DMS 273 (cell line): ENCODE data around the gene SLC6A16.
"Not testable (repeated sequence)": the region's sequence is repeated elsewhere in the genome, so short reads cannot be mapped to it uniquely, and the experiment has no call there.

Experiments used
- DNase-seq: peaks from one replicate; lab custom pipeline; 2025; ENCODE audit not compliant: unreplicated experiment; lab: John Stamatoyannopoulos, UW

SLC6A16 gene

DNA sequence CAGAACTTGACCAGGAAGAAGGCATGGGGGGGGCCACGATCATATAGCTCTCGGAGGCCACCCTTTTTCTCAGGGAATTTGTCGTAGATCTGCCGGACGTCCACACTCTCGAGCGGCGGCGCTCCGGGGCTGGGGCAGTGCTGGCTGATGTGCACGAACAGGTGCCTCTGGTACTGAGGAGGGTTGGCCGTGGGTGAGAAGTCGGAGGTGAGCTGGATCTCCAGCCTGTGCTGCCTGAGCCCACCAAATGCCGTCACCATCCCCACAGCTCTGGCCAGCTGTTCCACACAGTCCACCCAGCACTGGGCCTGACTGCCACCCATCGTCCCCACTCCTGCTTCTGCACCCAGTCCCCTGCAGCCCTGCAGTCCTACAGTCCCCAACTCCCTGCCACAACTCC is 22.2 kb upstream of the SLC6A16 start:
- no peak for DNase-seq

- DNase-seq, result no peak
Measured at GRCh38 chr19:49344505-49345423, 19.8 kb upstream of the SLC6A16 start.

GRCh38 chr19:49343123-49343522 is 18.1 kb upstream of the SLC6A16 start:
- no peak for DNase-seq

- no peak for DNase-seq
Measured at GRCh38 chr19:49342291-49342721, 17.3 kb upstream of the SLC6A16 start.

- DNase-seq, result no peak
Measured at GRCh38 chr19:49340865-49341718, 16.1 kb upstream of the SLC6A16 start.

GRCh38 chr19:49340069-49340864 is 15.3 kb upstream of the SLC6A16 start:
- no peak for DNase-seq

DNA sequence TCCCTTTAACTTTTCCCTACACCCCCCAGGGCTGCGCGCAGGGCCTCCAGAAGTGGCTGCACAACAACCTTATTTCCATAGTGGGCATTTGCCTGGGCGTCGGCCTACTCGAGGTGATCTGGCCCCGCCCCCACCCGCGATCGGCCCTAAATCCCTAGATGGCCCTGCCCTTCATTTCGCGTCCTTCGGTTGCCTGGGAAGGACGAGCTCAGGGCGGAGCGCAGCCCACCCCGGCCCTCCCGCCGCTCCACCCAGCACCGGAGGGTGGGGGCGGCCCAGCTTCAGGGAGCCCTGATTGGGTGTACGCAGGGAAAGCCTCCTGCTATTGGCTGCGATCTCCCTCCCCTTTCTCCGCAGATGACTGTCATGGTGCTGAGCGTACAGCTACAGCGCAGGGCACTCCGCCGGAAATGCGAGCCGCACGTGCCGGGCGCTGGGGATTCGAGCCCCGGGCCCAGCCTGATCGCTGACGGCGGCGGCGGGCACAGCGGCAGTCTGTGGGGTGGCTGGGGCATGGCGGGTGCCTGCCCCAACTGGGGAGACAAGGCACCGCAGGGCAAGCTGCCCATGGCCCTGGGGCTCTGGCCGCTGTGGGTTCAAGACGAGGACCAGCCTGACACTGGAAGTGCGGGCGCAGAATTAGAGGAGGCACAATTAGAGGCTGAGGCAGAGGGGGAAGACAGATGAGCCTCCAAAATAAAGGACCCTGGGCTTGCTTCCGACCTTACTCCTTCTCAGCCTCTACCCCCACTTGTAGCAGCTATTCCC is 14.5 kb upstream of the SLC6A16 start:
- peak; percentile 37 for DNase-seq

DNA sequence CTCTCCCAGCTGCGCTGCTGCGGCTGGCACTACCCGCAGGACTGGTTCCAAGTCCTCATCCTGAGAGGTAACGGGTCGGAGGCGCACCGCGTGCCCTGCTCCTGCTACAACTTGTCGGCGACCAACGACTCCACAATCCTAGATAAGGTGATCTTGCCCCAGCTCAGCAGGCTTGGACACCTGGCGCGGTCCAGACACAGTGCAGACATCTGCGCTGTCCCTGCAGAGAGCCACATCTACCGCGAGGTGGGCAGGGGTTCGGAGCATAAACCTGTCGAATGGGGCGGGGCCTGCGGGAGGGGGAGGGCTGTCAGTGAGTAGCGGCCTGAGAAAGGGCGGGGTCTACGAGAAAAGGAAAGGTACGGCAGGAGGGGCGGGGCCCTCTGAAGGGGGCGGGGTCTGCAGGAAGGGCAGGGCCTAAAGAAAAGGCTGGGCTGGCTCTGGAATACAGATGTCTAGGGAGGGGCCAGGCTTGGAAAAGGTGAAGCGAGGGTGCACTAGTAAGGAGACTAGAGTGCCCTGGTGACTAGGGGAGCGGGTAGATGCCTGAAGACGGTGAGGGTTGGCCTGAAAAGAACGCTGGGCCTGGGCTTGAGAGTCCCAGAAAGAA is 13.8 kb upstream of the SLC6A16 start:
- DNase-seq, result peak; percentile 37

GRCh38 chr19:49338023-49338677 is 13.2 kb upstream of the SLC6A16 start:
- no peak for DNase-seq

GRCh38 chr19:49337267-49338022 is 12.5 kb upstream of the SLC6A16 start:
- DNase-seq, result no peak

- DNase-seq, result no peak
Measured at GRCh38 chr19:49336482-49337266, 11.7 kb upstream of the SLC6A16 start.

GRCh38 chr19:49335784-49336481 is 10.9 kb upstream of the SLC6A16 start:
- no peak for DNase-seq

DNA sequence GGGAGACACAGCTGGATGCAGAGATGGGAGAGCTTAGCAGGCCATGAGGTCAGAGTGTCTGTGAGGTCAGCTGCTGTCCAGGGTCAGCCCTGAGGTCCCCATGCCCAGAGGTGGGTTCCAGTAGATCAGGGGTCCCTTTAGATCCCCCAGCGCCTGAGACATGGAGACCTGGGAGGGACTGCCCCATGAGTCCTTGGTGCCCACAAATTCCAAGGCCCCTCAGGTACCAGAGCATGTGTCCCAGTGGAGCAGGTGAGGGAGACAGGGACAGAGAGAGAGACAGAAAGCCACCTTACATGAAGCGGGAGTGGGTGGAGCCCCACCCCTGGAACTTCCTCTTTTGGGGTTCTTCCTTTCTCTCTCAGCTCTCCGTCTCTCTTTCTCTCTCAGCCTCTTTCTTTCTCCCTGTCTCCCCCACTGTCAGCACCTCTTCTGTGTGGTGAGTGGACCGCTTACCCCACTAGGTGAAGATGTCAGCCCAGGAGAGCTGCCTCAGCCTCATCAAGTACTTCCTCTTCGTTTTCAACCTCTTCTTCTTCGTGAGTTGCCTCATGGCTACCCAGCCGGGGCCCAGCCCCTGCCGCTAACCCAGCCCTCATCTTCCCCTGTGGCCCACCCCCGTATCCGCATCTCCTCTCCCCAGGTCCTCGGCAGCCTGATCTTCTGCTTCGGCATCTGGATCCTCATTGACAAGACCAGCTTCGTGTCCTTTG is 10.2 kb upstream of the SLC6A16 start, which contains the start of gene CD37:
TSS of gene CD37 (plus strand) at position 336 of the 713 bp plus-strand sequence. CDS start at position 471, 135 bp downstream.
- no peak for DNase-seq

DNA sequence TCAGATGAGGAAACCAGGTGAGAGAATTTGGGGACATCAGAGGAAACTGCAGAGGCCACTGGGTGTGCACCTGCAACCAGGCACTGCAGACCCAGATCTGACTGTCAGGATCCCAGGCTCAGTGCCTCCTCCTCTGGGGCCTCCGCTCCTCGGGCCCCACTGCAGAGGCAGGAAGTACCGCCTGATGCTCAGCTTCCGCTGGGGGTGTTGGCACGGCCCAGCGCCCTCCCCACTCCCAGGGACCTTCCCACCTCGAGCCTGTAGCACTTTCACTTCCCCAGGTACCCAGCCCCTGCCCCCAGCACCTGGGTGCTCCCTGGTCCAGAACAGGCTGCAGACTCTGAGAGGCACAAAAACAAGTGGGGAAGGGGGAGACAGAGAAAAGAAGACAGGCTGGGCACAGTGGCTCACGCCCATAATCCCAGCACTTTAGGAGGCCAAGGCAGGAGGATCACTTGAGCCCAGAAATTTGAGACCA is 8.9 kb upstream of the SLC6A16 start:
- no peak for DNase-seq

DNA sequence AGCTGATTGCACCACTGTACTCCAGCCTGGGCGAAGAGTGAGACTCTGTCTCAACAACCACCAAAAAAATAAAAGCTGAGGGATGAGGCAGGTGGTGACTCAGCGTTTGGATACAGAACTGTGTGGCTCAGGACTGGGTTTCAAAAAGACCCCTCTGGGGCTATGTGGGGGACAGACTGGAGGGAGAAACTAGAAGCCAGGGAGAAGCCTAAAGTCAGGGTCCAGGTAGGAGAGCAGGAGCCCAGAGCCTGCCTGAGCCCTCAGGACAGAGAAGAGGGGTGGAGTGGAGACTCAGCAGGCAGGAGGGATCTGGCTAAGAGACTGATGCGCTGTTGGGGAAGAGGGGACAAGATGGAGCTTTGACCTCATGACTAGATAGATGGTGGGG is 8.4 kb upstream of the SLC6A16 start:
- no peak for DNase-seq

DNA sequence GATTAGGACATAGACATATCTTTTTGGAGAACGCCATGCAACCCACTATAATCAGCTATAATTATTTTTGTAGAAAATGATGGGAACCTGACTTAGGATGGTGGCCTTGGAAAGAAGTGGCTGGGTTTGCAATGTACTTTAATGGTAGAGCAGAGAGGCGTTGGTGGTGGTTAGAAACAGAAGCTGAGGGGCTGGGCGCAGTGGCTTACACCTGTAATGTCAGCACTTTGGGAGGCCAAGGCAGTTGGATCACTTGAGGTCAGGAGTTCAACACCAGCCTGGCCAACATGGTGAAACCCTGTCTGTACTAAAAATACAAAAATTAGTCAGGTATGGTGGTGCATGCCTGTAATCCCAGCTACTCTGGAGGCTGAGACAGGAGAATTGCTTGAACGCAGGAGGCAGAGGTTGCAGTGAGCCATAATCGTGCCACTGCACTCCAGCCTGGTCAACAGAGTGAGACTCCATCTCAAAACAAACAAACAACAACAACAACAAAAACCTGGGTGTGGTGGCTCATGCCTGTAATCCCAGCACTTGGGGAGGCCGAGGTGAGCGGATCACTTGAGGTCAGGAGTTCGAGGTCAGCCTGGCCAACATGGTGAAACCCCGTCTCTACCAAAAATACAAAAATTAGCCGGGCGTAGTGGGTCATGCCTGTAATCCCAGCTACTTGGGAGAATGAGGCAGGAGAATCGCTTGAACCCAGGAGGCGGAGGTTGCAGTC is 7.9 kb upstream of the SLC6A16 start:
- not testable (repeated sequence) for DNase-seq
